Measurements from ENCODE around the gene SAPCD2. TPM values are rescaled to one million over a fixed set of nuclear protein-coding genes. Genes with fewer than 3 reads are reported as not detected.
A peak's percentile ranks its signal among the peaks of the same experiment; 100 is the strongest.
"Not testable (repeated sequence)": the region's sequence is repeated elsewhere in the genome, so short reads cannot be mapped to it uniquely, and the experiment has no call there.

SAPCD2 gene, protein sequence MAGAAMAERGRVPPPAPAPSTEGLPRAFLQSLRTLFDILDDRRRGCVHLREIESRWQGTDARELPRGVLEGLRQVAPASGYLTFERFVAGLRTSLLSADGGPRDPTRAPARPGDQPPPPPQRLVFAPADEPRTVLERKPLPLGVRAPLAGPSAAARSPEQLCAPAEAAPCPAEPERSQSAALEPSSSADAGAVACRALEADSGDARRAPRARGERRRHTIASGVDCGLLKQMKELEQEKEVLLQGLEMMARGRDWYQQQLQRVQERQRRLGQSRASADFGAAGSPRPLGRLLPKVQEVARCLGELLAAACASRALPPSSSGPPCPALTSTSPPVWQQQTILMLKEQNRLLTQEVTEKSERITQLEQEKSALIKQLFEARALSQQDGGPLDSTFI
- total RNA-seq (1 to 10 TPM in 1 of 9 donors, under 1 TPM in 8; 0.09 to 2.0 (median 0.20) TPM), polyA plus RNA-seq (under 1 TPM; 0.15 to 0.22 TPM)
- long read RNA-seq, donor 1 = 0 reads
- long read RNA-seq, donor 2, partial matches to known transcripts = 0 of 1 reads
- long read RNA-seq, donor 2, other reads (novel, unspliced or antisense) = 1 of 1 reads
- long read RNA-seq, donor 3, partial matches to known transcripts = 0 of 3 reads
- long read RNA-seq, donor 3, other reads (novel, unspliced or antisense) = 3 of 3 reads

GRCh38 chr9:137070201-137070905 lies at the start of gene SAPCD2:
Gene SAPCD2 (minus strand): TSS chr9:137070557. CDS start chr9:137070460, 97 bp downstream.
- Histone ChIP-seq H3K4me3 (peak within 1 kb of the TSS in 11 of 12 donors; percentile 6 to 58 (median 45)), H3K36me3 (no peaks in the 10 kb centered on the region), H3K9me3 (no peaks in the 10 kb centered on the region), H3K27ac (peak within 1 kb of the TSS; percentile 43 to 94 (median 78)), H3K27me3 (peaks cover 0 to 14% (median 5%) of the 10 kb centered on the region in 9 donors), H3K4me1 (peaks cover 0 to 44% (median 9%) of the 10 kb centered on the region in 12 donors)
- 0 to 1% (median 1%) methylated on average over 40 to 74 of the region's 74 CpGs for WGBS, 4 donors
- intact Hi-C loops (cut with DNase I) = no loop called here
- peak; percentile 93 to 96 (median 94) for ATAC-seq
- no peak for TF ChIP-seq CTCF (IDR thresholded peaks at IDR 0.05)
- no peak for TF ChIP-seq POLR2A (IDR thresholded peaks at IDR 0.05)
- peak; percentile 88 to 94 (median 92) for DNase-seq

DNA sequence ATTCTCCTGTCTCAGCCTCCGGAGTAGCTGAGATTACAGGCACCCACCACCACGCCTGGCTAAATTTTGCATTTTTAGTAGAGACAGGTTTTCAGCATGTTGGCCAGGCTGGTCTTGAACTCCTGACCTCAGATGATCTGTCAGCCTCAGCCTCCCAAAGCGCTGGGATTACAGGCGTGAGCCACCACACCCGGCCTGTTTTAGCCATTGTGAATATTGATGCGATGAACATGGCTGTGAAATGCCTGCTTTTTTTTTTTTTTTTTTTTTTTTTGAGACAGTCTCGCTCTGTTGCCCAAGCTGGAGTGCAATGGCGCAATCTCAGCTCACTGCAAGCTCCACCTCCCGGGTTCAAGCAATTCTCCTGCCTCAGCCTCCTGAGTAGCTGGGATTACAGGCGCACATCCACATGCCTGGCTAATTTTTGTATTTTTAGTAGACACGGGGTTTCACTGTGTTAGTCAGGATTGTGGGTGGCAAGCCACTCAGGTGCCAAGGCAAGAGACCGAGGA lies 47.8 kb upstream of the SAPCD2 start:
- intact Hi-C loops (cut with DNase I) = loop anchor here in 4 of 10 donors (2.0 to 10.0 kb wide), 5 partner anchors 67 to 119 kb away; partner anchors contain the start of genes RNF224 (in 2 of the 4), ANAPC2 (in 1 of the 4), CYSRT1 (in 1 of the 4) and SSNA1 (in 1 of the 4)
- not testable (repeated sequence) for H3K36me3 ChIP-seq, ATAC-seq, DNase-seq, H3K9me3 ChIP-seq, H3K27me3 ChIP-seq, H3K4me3 ChIP-seq
- Histone ChIP-seq H3K27ac (peak overlapping the region in 2 of 12 donors; percentile 87 to 90), H3K4me1 (peaks cover 0 to 45% (median 23%) of the 10 kb centered on the region in 12 donors)
- 86 to 89% (median 87%) methylated on average over 12 of the region's 12 CpGs for WGBS, 4 donors

DNA sequence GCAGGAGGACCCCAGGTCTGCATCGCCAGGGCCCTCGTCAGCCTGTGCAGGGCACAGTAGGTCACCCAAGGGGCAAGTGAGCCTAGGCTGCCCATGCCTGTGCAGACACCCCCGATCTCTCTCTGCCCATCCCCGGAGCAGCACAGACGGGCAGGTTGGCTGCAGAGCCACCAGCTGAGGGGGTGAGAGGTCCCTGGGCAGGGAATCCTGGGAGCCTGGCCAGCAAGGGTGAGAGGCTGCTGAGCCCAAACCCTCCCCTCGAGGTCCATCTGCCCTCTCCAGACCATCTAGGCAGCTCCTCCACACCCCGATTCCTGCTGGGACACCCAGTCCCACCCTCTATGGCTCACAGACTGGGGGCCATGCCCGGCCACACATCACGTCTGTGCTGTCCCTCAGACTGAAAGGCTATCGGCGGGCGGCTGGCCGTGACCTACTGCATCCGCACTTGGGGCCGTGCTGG lies 46.9 kb upstream of the SAPCD2 start:
- no peaks in the 10 kb centered on the region for H3K27me3 ChIP-seq
- H3K36me3 ChIP-seq = peaks cover 0 to 11% (median 5%) of the 10 kb centered on the region in 9 donors
- intact Hi-C loops (cut with DNase I) = loop anchor here in 2 of 10 donors (5.0 to 10.0 kb wide), 3 partner anchors 68 to 120 kb away; partner anchors contain the start of genes ANAPC2 (in 1 of the 2), CYSRT1 (in 1 of the 2), RNF224 (in 1 of the 2) and SSNA1 (in 1 of the 2)
- TF ChIP-seq POLR2A (IDR thresholded peaks at IDR 0.05) (no peak), CTCF (IDR thresholded peaks at IDR 0.05) (no peak)
- peak overlapping the region in 11 of 12 donors; percentile 50 to 90 (median 73) for H3K27ac ChIP-seq
- H3K4me1 ChIP-seq = peaks cover 0 to 45% (median 23%) of the 10 kb centered on the region in 12 donors
- no peaks in the 10 kb centered on the region for H3K9me3 ChIP-seq
- WGBS, 4 donors = 70 to 84% (median 78%) methylated on average over 14 to 15 of the region's 15 CpGs
- ATAC-seq (peak in 3 of 4 donors; percentile 10 to 13 (median 10)), DNase-seq (no peak)
- no peak overlapping the region for H3K4me3 ChIP-seq

DNA sequence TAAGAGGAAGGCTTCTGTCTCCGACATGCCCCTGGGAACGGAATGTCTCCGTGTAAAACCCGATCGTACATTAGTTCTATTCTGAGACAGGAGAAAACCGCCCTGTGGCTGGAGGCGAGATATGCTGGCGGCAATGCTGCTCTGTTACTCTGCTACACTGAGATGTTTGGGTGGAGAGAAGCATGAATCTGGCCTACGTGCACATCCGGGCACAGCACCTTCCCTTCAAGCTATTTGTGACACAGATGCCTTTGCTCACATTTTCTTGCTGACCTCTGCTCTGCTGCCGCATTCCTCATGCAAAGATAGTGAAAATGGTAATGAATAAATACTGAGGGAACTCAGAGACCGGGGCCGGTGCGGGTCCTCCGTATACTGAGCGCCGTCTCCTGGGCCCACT lies 46.4 kb upstream of the SAPCD2 start:
- peaks cover 0 to 45% (median 23%) of the 10 kb centered on the region in 12 donors for H3K4me1 ChIP-seq
- peaks cover 0 to 17% (median 9%) of the 10 kb centered on the region in 9 donors for H3K36me3 ChIP-seq
- DNase-seq (peak in 1 of 5 donors; percentile 61), ATAC-seq (peak in 3 of 4 donors; percentile 11 to 23 (median 21))
- H3K9me3 ChIP-seq = no peaks in the 10 kb centered on the region
- intact Hi-C loops (cut with DNase I) = loop anchor here in 2 of 10 donors (5.0 to 10.0 kb wide), 3 partner anchors 68 to 121 kb away; partner anchors contain the start of genes ANAPC2 (in 1 of the 2), CYSRT1 (in 1 of the 2), RNF224 (in 1 of the 2) and SSNA1 (in 1 of the 2)
- peak overlapping the region in 11 of 12 donors; percentile 50 to 90 (median 73) for H3K27ac ChIP-seq
- H3K27me3 ChIP-seq = no peaks in the 10 kb centered on the region
- no peak overlapping the region for H3K4me3 ChIP-seq
- 35 to 43% (median 38%) methylated on average over 15 to 17 of the region's 17 CpGs for WGBS, 4 donors
- TF ChIP-seq POLR2A (IDR thresholded peaks at IDR 0.05) (no peak), CTCF (IDR thresholded peaks at IDR 0.05) (no peak)
